ENCODE measurements around the gene IFT57.

The IFT57 gene

GRCh38 chr3:108218811-108219210, 3.4 kb downstream of the IFT57 start:
- peak; percentile 40 for DNase-seq

- DNase-seq = no peak
These were observed 6.4 kb downstream of the IFT57 start for GRCh38 chr3:108215871-108216270.

- no peak for DNase-seq
These were observed 12.6 kb downstream of the IFT57 start for GRCh38 chr3:108209579-108209978.

GRCh38 chr3:108208831-108209230, 13.4 kb downstream of the IFT57 start:
- no peak for DNase-seq

GRCh38 chr3:108202834-108203233, 19.4 kb downstream of the IFT57 start:
- DNase-seq = peak; percentile 57

- DNase-seq = peak; percentile 80
These were observed 20.1 kb downstream of the IFT57 start for GRCh38 chr3:108202080-108202479.

GRCh38 chr3:108201258-108201657, 21.0 kb downstream of the IFT57 start:
- DNase-seq = peak; percentile 27

GRCh38 chr3:108200578-108200977, 21.6 kb downstream of the IFT57 start:
- no peak for DNase-seq

- DNase-seq = no peak
These were observed 22.2 kb downstream of the IFT57 start for GRCh38 chr3:108200024-108200423.

- no peak for DNase-seq
These were observed 30.8 kb downstream of the IFT57 start for GRCh38 chr3:108191394-108191793.

- no peak for DNase-seq
These were observed 31.9 kb downstream of the IFT57 start for GRCh38 chr3:108190346-108190745.

- no peak for DNase-seq
These were observed 32.8 kb downstream of the IFT57 start for GRCh38 chr3:108189440-108189839.

GRCh38 chr3:108185536-108185935, 36.7 kb downstream of the IFT57 start:
- DNase-seq = no peak

GRCh38 chr3:108184824-108185223, 37.4 kb downstream of the IFT57 start:
- DNase-seq = no peak

- no peak for DNase-seq
These were observed 38.3 kb downstream of the IFT57 start for GRCh38 chr3:108183971-108184370.

GRCh38 chr3:108183181-108183580, 39.0 kb downstream of the IFT57 start:
- no peak for DNase-seq

GRCh38 chr3:108182339-108182738, 39.9 kb downstream of the IFT57 start:
- no peak for DNase-seq

GRCh38 chr3:108181172-108181571, 41.1 kb downstream of the IFT57 start:
- no peak for DNase-seq

GRCh38 chr3:108180194-108180593, 42.0 kb downstream of the IFT57 start:
- DNase-seq = peak; percentile 41

GRCh38 chr3:108178676-108179075, 43.5 kb downstream of the IFT57 start:
- DNase-seq = peak; percentile 86

GRCh38 chr3:108177536-108177935, 44.7 kb downstream of the IFT57 start:
- no peak for DNase-seq

GRCh38 chr3:108175352-108175751, 46.9 kb downstream of the IFT57 start:
- DNase-seq = no peak

GRCh38 chr3:108171106-108171505, 51.1 kb downstream of the IFT57 start:
- DNase-seq = no peak

- DNase-seq = no peak
These were observed 57.8 kb downstream of the IFT57 start for GRCh38 chr3:108164391-108164790.

GRCh38 chr3:108159865-108160264, 62.4 kb downstream of the IFT57 start:
- peak; percentile 20 for DNase-seq

- peak; percentile 22 for DNase-seq
These were observed 63.1 kb downstream of the IFT57 start for GRCh38 chr3:108159105-108159504.

Measured in fibroblast of skin of scalp (primary cell).